GM12864 (cell line): Measurements from ENCODE around the gene SYNJ2.
A peak's percentile ranks its signal among the peaks of the same experiment; 100 is the strongest.

Experiments used
- DNase-seq: peaks from one replicate; pipeline ENCODE4 v3.0.0-alpha.2; 2011; ENCODE audit warnings: low read depth
- H3K4me3 ChIP-seq: 2 replicates; pipeline ENCODE4 v1.5.1; 2011; ENCODE audit warnings: mild to moderate bottlenecking, low read depth, low read length, control low read depth
- CTCF ChIP-seq: IDR thresholded peaks from 2 replicates; pipeline ENCODE4 v1.5.1; 2011; ENCODE audit warnings: low read depth, mild to moderate bottlenecking, moderate library complexity, low read length, control low read depth, inconsistent platforms; ENCODE audit errors: missing control alignments

The SYNJ2 gene

DNA sequence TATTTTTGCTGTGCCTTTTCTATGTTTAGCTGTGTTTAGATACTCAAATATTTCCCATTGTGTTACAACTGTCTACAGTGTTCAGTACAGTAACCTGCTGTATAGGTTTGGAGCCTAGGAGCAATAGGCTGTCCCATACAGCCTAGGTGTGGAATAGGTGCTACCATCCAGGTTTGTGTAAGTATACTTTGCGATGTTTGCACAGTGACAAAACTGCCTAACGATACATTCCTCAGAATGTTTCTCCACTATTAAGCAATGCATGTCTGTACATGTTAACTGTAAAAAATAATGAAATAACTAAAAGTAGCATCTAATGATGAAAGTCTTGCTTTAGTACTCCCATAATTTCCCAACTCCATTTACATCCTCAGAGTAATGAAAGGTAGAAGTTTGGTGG, 140.4 kb downstream of the SYNJ2 start:
- TF ChIP-seq CTCF = no peak
- DNase-seq = no peak
- H3K4me3 ChIP-seq = no peak overlapping the region

DNA sequence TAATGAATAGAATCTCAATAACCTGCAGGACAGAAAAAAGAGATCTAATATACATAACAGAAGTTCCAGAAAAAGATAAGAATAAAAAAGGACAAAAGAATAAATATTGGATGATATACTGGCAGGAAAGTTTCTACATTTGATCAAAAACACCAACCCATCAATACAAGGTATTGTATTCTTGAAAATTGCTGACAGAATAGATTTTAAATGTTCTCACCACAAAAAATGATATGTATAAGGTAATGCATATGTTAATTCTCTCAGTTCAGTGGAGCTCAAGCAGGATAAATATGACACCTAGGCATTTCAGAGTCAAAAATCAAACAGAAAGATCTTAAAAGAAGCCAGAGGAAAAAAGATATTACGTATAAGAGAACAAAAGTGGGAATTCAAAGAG, 142.6 kb downstream of the SYNJ2 start:
- DNase-seq = no peak
- H3K4me3 ChIP-seq = no peak overlapping the region
- no peak for TF ChIP-seq CTCF

DNA sequence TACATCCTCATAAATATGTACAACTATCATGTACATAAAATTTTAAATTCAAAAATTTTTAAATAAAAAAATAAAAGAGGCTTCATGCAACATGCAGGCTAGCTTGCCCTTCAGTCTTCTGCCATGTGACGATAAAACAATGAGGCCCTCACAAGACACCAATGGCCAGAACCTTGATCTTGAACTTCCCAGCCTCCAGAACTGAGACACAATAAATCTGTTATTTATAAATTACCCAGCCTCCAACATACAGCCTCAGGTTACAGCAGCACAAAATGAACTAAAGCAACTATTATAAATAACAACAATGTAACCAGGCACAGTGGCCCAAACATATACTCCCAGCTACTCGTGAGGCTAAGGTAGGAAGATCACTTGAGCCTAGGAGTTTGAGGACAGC, 143.6 kb downstream of the SYNJ2 start:
- H3K4me3 ChIP-seq = no peak overlapping the region
- DNase-seq = no peak
- no peak for TF ChIP-seq CTCF

DNA sequence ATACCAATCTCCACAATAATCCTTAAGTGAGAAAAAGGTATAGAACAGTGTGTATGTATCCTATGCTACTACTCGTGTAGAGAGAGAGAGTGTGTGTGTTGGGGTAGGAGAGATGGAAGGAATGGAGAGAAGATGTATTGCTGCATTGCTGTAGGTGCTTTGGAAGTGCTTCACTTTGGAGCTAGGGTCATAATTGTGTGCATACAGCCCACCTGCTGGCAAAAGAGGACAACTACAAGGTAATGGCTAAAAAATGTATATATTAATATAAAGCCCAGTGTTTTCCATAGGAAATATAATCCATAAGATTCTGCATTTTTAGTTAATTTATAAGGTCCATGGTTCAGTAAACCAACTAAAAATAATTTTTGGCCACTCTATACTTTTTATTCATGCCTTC, 150.3 kb downstream of the SYNJ2 start:
- peak; percentile 62 for TF ChIP-seq CTCF
- H3K4me3 ChIP-seq = no peak overlapping the region
- DNase-seq = no peak

DNA sequence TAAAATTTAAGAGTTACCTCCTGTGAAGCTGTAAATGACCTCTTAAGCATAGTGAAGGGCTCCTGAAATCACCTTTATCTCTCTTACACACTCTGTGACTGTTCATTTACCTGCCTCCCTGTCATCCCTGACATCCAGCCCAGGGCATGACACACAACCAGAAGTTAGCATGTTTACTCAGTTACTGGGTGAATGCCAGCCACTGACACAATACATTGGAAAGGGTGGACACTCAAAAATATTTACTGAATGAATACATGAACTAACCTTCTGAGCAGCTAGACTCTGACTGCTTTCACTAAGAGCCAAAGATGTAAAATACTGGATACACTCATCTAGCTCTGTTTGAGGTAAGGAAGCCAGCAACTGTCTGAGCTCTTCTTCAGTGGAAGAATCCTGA, 161.1 kb downstream of the SYNJ2 start:
- no peak for DNase-seq
- H3K4me3 ChIP-seq = no peak overlapping the region
- no peak for TF ChIP-seq CTCF

GRCh38 chr6:158143700-158144099, 162.0 kb downstream of the SYNJ2 start:
- TF ChIP-seq CTCF = peak; percentile 46
- no peak overlapping the region for H3K4me3 ChIP-seq
- no peak for DNase-seq
